ENCODE data around the gene KIFAP3. TPM values are rescaled to one million over a fixed set of nuclear protein-coding genes. Genes with fewer than 3 reads are reported as not detected.
"Not testable (repeated sequence)": the region's sequence is repeated elsewhere in the genome, so short reads cannot be mapped to it uniquely, and the experiment has no call there.

KIFAP3 gene
- total RNA-seq, 2 donors from 2014 or later, result 12.7 to 21.9 TPM

GRCh38 chr1:170076952-170077351 lies 2.5 kb upstream of the KIFAP3 start:
- H3K9me3 ChIP-seq (ENCODE audit: control insufficient read depth, low read length, poor library complexity, severe bottlenecking); H3K36me3 Mint-ChIP-seq (ENCODE audit: low read depth); ATAC-seq; H3K27me3 Mint-ChIP-seq; DNase-seq; H3K27ac Mint-ChIP-seq; H3K4me3 Mint-ChIP-seq: not testable (repeated sequence)
- peaks cover 20% of the 10 kb centered on the region for H3K4me1 Mint-ChIP-seq

GRCh38 chr1:170076199-170076598 lies 1.7 kb upstream of the KIFAP3 start:
- Mint-ChIP-seq H3K27me3 (no peaks in the 10 kb centered on the region), H3K4me3 (no peak overlapping the region), H3K27ac (peak overlapping the region; percentile 98), H3K36me3 (ENCODE audit: low read depth) (no peaks in the 10 kb centered on the region), H3K4me1 (peaks cover 20% of the 10 kb centered on the region)
- DNase-seq (no peak), ATAC-seq (no peak)
- no peaks in the 10 kb centered on the region for H3K9me3 ChIP-seq (ENCODE audit: control insufficient read depth, low read length, poor library complexity, severe bottlenecking)

GRCh38 chr1:170075186-170075585 lies 691 bp upstream of the KIFAP3 start:
- Mint-ChIP-seq H3K27ac (peak overlapping the region; percentile 98), H3K27me3 (no peaks in the 10 kb centered on the region), H3K36me3 (ENCODE audit: low read depth) (no peaks in the 10 kb centered on the region), H3K4me1 (peaks cover 27% of the 10 kb centered on the region), H3K4me3 (peak overlapping the region; percentile 93)
- DNase-seq (no peak), ATAC-seq (no peak)
- H3K9me3 ChIP-seq (ENCODE audit: control insufficient read depth, low read length, poor library complexity, severe bottlenecking), result no peaks in the 10 kb centered on the region

GRCh38 chr1:170073893-170074249 lies 624 bp downstream of the KIFAP3 start:
- Mint-ChIP-seq H3K27me3 (no peaks in the 10 kb centered on the region), H3K4me1 (peaks cover 38% of the 10 kb centered on the region), H3K4me3 (peak overlapping the region; percentile 93), H3K27ac (peak overlapping the region; percentile 98), H3K36me3 (ENCODE audit: low read depth) (no peaks in the 10 kb centered on the region)
- H3K9me3 ChIP-seq (ENCODE audit: control insufficient read depth, low read length, poor library complexity, severe bottlenecking), result no peaks in the 10 kb centered on the region
- DNase-seq (no peak), ATAC-seq (no peak)

- no peaks in the 10 kb centered on the region for H3K9me3 ChIP-seq (ENCODE audit: control insufficient read depth, low read length, poor library complexity, severe bottlenecking)
- DNase-seq (no peak), ATAC-seq (no peak)
- Mint-ChIP-seq H3K27me3 (no peaks in the 10 kb centered on the region), H3K4me1 (peaks cover 56% of the 10 kb centered on the region), H3K36me3 (ENCODE audit: low read depth) (no peaks in the 10 kb centered on the region), H3K27ac (no peak overlapping the region), H3K4me3 (no peak overlapping the region)
These were observed 3.1 kb downstream of the KIFAP3 start for GRCh38 chr1:170071378-170071777.

GRCh38 chr1:170068923-170069322 lies 5.6 kb downstream of the KIFAP3 start:
- Mint-ChIP-seq H3K36me3 (ENCODE audit: low read depth) (no peaks in the 10 kb centered on the region), H3K27me3 (no peaks in the 10 kb centered on the region), H3K27ac (peak overlapping the region; percentile 81), H3K4me1 (peaks cover 42% of the 10 kb centered on the region), H3K4me3 (peak overlapping the region; percentile 85)
- ATAC-seq, result no peak
- no peak for DNase-seq
- no peaks in the 10 kb centered on the region for H3K9me3 ChIP-seq (ENCODE audit: control insufficient read depth, low read length, poor library complexity, severe bottlenecking)

- no peak for DNase-seq
- H3K36me3 Mint-ChIP-seq (ENCODE audit: low read depth), result no peaks in the 10 kb centered on the region
- ATAC-seq, result no peak
- H3K27ac Mint-ChIP-seq, result peak overlapping the region; percentile 81
- H3K9me3 ChIP-seq (ENCODE audit: control insufficient read depth, low read length, poor library complexity, severe bottlenecking), result no peaks in the 10 kb centered on the region
- H3K4me3 Mint-ChIP-seq, result peak overlapping the region; percentile 85
- no peaks in the 10 kb centered on the region for H3K27me3 Mint-ChIP-seq
- H3K4me1 Mint-ChIP-seq, result peaks cover 41% of the 10 kb centered on the region
These were observed 7.2 kb downstream of the KIFAP3 start for GRCh38 chr1:170067253-170067819.

GRCh38 chr1:170064821-170065220 lies 9.7 kb downstream of the KIFAP3 start:
- Mint-ChIP-seq H3K36me3 (ENCODE audit: low read depth) (no peaks in the 10 kb centered on the region), H3K27ac (no peak overlapping the region), H3K27me3 (no peaks in the 10 kb centered on the region), H3K4me1 (peaks cover 31% of the 10 kb centered on the region), H3K4me3 (no peak overlapping the region)
- DNase-seq (no peak), ATAC-seq (no peak)
- no peaks in the 10 kb centered on the region for H3K9me3 ChIP-seq (ENCODE audit: control insufficient read depth, low read length, poor library complexity, severe bottlenecking)

- Mint-ChIP-seq H3K27me3 (no peaks in the 10 kb centered on the region), H3K36me3 (ENCODE audit: low read depth) (no peaks in the 10 kb centered on the region), H3K4me3 (no peak overlapping the region), H3K27ac (no peak overlapping the region), H3K4me1 (peaks cover 23% of the 10 kb centered on the region)
- DNase-seq (no peak), ATAC-seq (no peak)
- no peaks in the 10 kb centered on the region for H3K9me3 ChIP-seq (ENCODE audit: control insufficient read depth, low read length, poor library complexity, severe bottlenecking)
These were observed 11.2 kb downstream of the KIFAP3 start for GRCh38 chr1:170063109-170063826.

- not testable (repeated sequence) for H3K4me3 Mint-ChIP-seq, DNase-seq
These were observed 12.8 kb downstream of the KIFAP3 start for GRCh38 chr1:170061676-170062075.

GRCh38 chr1:170060015-170060520 lies 14.4 kb downstream of the KIFAP3 start:
- not testable (repeated sequence) for ATAC-seq; DNase-seq; H3K27ac Mint-ChIP-seq; H3K4me3 Mint-ChIP-seq; H3K27me3 Mint-ChIP-seq; H3K36me3 Mint-ChIP-seq (ENCODE audit: low read depth); H3K9me3 ChIP-seq (ENCODE audit: control insufficient read depth, low read length, poor library complexity, severe bottlenecking)
- H3K4me1 Mint-ChIP-seq, result peaks cover 12% of the 10 kb centered on the region

More at GRCh38 chr1:170061676-170062075, 12.8 kb downstream of the KIFAP3 start:
- H3K4me1 Mint-ChIP-seq, result peaks cover 14% of the 10 kb centered on the region
- H3K27ac Mint-ChIP-seq; H3K9me3 ChIP-seq (ENCODE audit: control insufficient read depth, low read length, poor library complexity, severe bottlenecking); ATAC-seq; H3K27me3 Mint-ChIP-seq; H3K36me3 Mint-ChIP-seq (ENCODE audit: low read depth): not testable (repeated sequence)

- Mint-ChIP-seq H3K27ac (no peak overlapping the region), H3K4me3 (no peak overlapping the region), H3K36me3 (ENCODE audit: low read depth) (peaks cover 16% of the 10 kb centered on the region), H3K27me3 (no peaks in the 10 kb centered on the region), H3K4me1 (peaks cover 7% of the 10 kb centered on the region)
- ATAC-seq (no peak), DNase-seq (no peak)
- peaks cover 3% of the 10 kb centered on the region for H3K9me3 ChIP-seq (ENCODE audit: control insufficient read depth, low read length, poor library complexity, severe bottlenecking)
These were observed 25.2 kb downstream of the KIFAP3 start for GRCh38 chr1:170049176-170049800.

GRCh38 chr1:170048515-170048914 lies 26.0 kb downstream of the KIFAP3 start:
- Mint-ChIP-seq H3K36me3 (ENCODE audit: low read depth) (peaks cover 12% of the 10 kb centered on the region), H3K4me3 (no peak overlapping the region), H3K27ac (no peak overlapping the region), H3K4me1 (peaks cover 7% of the 10 kb centered on the region), H3K27me3 (no peaks in the 10 kb centered on the region)
- ATAC-seq (no peak), DNase-seq (no peak)
- peaks cover 3% of the 10 kb centered on the region for H3K9me3 ChIP-seq (ENCODE audit: control insufficient read depth, low read length, poor library complexity, severe bottlenecking)

Measured in T-helper 17 cell (primary cell).